Glomerular visceral epithelial cell (primary cell): ENCODE results near the gene KLK6.

ENCODE experiments used
- DNase-seq: peaks from one replicate; pipeline ENCODE4 v3.0.0-alpha.2; 2016; ENCODE audit errors: extremely low spot score

Gene KLK6

DNA sequence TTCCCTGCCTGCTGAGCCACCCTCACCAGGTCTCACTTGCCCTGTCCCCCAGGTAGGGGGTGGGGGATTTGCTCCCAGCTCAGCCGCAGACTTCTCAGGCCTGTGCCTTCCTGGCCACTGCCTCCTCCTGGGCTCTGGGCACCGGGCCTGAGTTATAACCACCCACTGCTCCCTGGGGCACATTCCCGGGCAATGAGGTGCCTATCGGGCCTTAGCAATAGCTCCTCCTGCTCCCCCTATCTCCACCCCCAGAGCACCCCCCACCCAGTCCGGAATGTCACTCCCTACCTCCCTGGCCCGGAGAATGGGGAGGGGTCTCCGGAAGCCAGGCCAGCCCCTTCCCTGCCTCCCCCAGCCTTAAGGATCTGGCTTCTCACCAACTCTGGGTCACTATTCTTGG, 16.5 kb downstream of the KLK6 start, which contains the start of gene KLK5:
KLK5 (minus strand) TSS at position 129 of the 400 bp plus-strand sequence. CDS start 381 bp downstream, outside the sequence.
- DNase-seq, result no peak

DNA sequence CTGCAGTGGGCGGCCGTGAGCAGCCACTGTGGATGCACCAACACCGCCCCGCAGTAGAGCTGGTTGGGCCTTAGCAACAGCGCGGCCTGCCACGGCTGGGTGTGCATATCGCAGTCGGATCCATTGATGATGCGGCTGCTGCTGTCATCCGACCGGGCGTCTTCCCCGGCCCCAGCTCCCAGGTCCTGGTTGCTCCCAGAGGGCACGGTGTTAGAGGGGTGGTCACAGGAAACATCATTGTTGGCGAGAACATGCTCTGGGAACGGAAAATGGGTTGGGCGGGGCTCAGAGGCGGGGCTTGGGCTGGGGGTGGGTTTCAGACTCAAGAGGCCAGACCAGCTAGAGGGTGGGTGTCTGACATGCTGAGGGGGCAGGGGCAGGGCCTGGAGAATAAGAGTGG, 19.5 kb downstream of the KLK6 start:
- DNase-seq, result no peak

DNA sequence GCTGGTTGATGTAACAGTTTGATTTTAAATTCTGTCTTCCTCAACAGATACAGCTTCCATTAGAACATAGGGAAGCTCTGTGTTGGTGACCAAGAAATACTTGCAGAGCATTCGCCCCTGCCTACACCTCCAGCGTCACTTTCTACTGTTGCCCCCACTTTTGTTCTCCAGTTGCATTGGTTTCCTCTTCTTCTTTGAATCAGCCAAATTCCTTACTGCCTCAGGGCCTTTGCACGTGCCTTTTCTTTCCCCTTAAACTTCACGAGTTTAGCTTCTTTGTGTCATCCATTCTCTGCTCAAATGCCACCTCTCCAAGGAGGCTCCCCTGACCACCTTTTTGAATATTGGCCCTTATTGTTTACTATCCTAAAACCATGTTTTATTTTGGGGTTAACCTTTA, 22.3 kb downstream of the KLK6 start:
- DNase-seq, result no peak

DNA sequence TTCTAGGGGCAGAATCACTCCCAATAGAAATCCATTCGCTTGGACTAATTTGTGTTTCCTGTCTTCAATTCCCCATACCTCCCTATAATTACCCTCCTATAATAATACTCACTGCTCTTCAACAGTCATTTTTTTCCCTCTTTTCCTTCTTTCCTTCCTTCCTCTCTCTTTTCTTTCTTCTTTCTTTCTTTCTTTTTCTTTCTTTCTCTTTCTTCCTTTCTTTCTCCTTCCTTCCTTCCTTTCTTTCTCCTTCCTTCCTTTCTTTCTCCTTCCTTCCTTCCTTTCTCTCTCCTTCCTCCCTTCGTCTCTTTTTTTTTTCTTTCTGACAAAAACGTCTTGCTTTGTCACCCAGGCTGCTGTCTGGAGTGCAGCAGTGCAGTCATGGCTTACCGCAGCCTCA, 24.6 kb downstream of the KLK6 start:
- DNase-seq, result no peak

DNA sequence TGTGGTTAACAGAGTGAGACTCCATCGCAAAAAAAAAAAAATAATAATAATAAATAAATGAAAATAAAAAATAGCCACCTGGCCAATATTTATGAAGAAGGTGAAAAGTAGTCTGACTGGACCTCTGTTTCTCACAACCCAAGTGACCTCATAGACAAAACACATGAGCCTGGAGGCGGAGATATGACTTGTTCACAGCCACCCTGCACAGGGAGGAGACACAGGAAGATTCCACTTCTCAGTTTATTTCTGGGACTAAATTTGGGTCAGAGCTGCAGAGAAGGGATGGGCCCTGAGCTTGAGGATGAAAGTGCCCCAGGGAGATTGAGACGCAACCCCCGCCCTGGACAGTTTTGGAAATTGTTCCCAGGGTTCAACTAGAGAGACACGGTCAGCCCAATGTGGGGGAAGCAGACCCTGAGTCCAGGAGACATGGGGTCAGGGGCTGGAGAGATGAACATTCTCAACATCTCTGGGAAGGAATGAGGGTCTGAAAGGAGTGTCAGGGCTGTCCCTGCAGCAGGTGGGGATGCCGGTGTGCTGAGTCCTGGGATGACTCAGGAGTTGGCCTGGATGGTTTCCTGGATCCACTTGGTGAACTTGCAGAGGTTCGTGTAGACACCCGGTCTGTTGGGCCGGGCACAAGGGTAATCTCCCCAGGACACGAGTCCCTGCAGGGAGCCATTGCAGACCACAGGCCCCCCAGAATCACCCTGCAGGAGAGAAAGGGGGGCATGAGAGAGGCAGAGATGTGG, 26.1 kb downstream of the KLK6 start:
- DNase-seq, result no peak

DNA sequence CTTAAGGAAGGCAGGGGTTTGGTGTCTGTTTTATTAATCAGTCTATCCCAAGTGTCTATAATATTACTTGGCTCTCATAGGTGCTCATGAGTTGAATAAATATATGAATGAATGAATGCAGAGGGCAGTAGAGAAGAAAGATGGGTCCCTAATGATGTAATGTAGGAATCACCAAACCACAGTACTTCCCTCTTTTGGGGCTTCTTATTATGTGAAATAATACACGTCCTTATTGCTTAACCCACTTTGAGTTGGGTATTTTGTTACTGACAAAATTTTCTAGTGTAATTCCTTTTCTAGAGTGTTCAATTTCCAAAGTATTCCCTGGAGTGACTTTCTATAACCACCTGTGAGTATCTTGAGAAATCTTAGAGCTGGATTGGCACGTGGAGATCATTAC, 29.8 kb downstream of the KLK6 start:
- DNase-seq, result no peak

DNA sequence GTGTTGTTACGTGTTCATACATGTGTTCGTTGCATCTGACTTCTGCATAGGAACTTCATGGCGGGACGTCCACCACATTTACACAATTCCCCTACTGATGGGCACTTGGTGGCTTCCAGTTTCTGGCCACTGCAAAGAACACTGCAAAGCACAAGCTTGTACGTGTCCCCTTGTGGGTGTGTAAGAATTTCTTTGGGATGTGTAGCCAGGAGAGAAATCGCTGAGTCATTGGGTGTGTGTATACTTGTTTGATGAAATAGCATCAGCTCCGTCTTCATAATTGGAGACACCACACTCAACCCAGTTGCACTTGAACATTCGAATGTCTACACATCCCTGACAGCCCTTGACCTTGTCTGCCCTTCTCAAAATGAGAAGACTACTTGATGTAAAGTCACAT, 35.8 kb downstream of the KLK6 start:
- DNase-seq, result no peak

DNA sequence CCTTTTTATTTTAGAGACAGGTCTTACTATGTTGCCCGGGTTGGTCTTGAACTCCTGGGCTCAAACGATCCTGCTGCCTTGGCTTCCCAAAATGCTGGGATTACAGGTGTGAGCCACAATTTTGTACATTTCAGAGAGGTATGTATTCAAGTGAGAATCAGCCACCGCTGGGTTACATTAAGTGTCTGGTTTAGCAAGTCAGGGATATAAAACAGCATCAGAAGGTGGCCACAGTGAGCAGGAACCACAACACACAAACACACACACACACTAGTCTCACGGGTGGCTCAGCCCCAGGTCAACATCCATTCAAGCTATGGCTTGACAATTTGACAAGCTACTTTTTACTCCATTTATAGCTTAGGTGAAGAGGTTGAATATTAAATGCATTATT, 36.7 kb downstream of the KLK6 start:
- DNase-seq, result no peak

DNA sequence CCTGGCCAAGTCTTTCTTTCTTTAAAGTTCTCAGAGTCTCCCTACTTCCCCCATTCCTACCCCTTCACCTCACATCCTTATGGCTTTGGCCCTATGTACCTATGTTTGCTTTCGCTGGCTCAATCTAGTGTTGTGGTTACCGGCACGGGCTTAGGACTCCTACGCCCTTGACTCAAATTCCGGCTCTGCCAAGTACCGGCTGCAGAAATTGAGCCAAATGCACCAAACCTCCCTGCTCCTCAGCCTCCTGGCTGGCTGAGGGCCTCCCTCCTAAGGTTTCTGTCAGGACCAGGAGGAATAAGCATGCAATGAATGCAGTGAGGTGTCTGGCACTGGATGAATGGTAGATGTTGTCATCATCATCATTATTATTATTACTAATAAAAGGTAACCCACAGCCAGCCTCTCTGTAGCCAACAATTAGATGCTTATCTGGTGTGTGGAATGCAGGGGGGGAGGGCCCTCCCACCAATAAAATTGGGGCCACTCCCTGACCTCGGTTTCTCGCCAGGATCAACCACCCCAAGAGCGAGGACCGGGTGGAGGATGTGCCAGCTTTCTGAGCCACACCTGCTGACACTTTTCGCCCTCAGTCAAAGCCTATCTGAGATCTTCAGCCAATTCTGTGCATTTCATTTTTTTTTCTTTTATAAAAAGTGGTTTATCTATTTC, 37.2 kb downstream of the KLK6 start:
- DNase-seq, result no peak

DNA sequence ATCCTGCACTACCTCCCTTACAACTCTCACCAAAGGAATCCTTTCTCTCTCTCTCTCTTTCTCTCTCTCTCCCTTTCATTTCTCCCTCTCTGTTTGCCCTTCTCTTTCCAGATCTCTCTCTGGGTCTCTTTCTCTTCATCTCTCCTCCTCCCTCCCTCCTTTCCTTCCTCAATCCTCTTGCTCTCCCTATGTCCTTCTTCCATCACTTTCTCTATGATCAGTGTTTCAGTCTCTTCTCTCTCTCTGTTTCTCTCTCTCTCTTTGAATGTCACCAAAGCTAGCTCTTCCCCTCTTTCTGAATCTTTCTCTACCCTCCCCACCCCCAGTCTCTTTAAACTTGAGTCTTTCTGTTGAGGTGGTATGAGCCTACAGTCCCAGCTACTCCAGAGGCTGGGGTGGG, 38.4 kb downstream of the KLK6 start:
- DNase-seq, result no peak

DNA sequence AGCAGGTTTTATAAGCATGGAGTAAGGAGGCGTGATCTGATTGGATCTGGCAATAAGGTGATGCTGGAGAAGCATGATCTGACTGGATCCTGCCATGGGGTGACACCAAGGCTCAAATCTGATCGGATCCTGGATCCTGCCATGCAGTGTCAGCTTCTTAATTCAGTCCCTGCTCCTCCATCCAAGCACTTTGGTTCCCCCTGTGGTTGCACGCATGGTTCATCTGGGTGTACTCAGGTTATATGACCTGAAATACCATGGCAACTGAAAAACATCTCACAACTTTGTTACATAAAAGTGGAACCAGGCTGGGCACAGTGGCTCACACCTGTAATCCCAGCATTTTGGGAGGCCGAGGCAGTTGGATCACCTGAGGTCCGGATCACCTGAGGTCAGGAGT, 40.6 kb downstream of the KLK6 start:
- no peak for DNase-seq

DNA sequence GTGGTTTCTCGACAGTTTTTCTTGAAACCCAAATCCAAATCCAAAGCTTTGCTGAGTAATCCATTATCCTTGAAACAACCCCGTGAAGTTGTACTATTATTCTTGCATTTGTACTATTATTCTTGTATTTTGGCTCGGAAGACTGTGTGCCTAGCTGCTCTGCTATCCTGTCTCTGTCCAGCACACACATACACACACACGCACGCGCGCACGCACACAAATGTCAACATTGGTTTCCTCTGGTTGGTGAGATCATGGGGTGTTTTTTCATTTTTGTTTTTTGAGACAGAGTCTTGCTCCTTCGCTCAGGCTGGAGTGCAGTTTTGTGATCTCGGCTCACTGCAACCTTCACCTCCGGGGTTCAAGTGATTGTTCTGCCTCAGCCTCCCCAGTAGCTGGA, 43.2 kb downstream of the KLK6 start:
- DNase-seq, result no peak

DNA sequence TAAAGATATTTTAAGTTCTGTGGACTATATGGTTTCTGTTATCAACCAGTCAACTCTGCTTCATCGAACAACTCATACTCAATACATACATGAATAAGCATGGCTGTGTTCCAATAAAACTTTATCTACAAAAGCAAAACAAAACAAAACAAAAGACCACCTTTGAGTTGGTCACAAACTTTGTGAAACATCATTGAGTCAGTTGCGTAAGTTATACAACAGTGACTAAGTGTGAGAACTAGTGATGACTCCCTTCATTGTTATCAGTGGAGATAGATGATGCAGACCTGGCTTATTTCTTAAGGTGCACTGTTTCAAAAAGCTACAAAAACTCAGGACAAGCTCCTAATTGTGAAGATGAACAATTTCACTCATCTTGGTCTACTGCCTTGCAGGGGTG, 43.7 kb downstream of the KLK6 start:
- no peak for DNase-seq

DNA sequence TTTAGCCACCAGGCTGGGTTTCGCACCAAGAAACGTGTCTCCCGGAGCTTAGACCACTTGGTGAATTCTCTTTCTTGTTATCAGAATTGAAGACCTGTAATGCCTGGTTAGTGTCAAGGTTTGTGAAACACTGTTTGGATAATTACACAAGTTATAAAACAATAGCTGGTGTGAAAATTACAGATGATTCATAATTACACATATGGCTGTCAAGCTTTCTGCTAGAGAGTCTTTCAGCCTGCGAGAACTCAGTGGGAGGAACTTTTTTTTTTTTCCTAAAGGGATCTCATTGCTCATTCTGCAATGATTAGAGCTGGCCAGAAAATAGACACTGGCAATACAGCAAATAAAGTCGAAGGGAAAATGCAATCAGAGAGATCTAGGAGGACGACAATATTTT, 44.8 kb downstream of the KLK6 start:
- DNase-seq, result no peak

DNA sequence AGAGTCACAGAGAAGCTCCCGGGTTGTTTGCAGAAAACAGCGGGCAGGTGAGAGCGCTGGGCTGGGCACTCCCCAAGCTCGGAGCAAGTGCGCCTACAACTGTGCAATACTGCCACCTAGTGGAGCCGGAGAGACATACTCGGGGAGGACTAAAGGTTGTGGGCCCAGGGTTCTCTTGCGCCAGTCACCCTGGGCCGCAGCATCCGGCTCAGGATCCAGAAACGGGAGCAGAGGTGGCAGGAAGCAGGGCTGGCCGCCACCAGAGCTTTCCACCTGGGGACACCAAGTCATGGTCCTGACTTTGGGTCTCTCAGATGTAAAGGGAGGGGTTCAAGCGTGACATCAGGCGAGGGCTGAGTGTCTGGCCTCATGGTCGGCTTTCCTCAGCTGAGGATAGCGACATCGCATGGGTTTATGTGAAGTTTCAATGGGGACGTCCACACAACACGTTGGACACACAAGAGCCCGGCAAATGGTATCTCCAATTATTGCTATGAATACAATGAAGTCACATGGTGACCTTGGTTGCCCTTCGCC, 47.0 kb downstream of the KLK6 start:
- DNase-seq, result peak; percentile 86

DNA sequence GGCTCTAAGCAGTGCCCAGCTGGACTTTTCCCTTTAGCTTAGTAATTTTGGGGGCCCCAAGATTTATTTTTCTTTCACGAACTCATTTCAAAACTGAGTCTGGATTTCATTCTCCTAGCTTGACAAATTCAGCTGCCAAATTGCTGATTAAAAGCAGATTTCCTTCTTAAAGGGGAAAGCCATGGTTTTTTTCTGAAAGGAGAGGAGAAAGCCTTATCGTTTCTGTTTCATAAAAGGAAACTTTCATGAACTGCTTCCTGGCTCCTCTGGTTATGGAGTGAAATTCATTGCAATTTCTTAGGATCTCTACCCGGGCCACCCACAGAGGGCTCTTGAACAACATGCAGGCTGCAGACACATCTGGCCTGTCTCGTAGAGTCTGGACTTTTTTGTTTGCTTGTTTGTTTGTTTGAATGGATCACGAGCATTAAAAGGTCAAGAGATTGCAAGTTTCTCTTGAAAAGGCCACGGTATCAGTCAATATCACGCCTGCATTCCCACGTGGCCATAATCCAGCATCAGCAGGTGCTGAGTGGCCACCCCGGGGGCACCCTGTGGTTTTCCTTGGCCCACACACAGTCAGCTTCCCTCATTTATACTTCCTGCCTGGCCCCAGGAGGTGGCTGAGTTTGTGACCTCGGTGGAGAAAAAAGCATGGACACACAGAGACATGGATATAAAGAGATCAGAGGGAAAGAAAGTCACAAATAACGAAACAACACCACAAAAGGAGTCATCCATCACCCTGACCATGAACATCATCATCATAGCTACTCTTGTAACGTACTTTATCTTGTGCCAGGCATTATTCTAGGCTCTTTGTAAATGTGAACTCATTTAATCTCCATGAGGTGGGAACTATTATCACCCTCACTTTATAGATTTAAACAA, 47.7 kb downstream of the KLK6 start:
- DNase-seq, result peak; percentile 28

DNA sequence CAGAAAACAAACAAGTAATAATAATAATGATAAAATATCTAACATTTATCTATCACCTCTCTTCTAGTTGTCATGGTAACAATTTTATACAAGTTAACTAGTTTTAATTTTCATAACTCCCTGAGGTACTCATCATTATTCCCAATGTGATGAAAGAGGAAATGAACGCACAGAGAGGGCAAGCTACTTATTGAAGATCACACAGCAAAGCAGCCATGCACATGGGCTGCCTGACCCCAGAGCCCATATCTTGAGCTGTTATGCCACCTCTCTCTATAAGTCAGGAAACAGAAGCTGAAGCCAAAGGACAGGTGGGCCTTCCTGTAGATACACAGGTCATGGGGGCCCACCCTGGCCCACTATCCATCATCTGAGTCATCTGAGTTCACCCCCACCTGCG, 53.3 kb downstream of the KLK6 start:
- DNase-seq, result no peak

DNA sequence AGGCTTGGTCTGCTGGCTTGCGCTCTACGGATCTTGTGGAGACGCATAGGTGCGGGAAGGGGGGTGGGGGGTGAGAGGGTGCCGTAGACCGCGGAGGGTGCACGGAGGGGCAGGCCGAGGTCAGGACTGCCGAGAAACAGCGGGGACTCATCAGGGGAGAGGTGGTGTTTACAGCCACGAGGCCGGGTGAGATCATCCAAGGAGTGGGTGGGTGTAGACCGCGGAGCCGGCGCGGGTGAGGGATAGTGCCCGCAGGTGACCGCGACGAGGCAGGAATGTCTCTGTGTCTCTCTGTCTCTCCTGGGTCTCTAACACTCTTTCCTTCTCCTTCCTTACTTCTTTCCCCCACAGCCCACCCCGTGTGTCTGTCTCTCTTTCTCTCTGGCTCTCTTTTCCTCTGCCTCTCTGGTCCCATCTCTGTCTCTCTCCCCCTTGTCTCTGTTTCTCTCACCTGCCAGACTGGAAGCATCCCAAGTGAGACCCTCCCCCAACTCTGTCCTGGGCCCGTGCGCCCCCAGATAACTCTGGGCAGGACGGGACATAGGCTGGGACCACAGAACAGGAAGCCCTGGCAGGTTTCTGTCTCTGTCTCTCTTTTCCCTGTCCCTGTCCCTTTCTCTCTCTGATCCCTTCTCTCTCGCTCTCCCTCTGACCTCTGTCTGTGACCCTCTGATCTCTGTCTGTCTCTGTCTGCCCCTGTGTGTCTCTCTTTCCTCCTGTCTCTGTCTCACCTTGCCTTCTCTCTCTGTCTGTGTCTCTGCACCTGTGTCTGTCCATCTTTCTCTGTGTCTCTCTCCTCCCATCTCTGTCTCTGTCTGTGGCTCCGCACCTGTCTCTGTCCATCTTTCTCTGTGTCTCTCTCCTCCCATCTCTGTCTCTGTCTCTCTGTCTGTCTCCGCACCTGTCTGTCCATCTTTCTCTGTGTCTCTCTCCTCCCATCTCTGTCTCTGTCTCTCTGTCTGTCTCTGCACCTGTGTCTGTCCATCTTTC, 56.4 kb downstream of the KLK6 start:
- no peak for DNase-seq

DNA sequence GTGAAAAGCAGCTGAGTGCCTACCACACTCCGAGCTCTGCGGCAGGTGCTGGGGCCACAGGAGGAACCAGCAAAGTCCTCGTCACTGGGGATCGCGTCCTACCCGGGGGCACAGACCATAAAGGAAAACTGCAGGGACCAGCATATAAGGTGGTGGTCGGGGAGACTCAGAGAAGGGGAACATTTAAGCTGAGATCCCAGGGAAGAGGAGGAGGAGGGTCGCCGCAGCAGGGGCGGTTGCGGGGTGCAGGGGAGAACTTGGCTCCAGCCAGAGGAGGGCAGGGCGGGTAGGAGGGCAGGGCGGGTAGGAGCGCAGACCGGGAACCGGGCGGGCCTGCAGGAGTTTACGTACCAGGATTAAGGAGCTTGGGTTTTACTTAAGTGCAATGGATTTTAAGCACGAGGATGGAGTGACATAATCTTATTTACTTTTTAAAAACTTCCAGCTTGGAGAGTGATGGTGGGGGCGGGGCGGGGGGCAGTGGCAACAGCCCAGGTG, 57.2 kb downstream of the KLK6 start:
- no peak for DNase-seq

DNA sequence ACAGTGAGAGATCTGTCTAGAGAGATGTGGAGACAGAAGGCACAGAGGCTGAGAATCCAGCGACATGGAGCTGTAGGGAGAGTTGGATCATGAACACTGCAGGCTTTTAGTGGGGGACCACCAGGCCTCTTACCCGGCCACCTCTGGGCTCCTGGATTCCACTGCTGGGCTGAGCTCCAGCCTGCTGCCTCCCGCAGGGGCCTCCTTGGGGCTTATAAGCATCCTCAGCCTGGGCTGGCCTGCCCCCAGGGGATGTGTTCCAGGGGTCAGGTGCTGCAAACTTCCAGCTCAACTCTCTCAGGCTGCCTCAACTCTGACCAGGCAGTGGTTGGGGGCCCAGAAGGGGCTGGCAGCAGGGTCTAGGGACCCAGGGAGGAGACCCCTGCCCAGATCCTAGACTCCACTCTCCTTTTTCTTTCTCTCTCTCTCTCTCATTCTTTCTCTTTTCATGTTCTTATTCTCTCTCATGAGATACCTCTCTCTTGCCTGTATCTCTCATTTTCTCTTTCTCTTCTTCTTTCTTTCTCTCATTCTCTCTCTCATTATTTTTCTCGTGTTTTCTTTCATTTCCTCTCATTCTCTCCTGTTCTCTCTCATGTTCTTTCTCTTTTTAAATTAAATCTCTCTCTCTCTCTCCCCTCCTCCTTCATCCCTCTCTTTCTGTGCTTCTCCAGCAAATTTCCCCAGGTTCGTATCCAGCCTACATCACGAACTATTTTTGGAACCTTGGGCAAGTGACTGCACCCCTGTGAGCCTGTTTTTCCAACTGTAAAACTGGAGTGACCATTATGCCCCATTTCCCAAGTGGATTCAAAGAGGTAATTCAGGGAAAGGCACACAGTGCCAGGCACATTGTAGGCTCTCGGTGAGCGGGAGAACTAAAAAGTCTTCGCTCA, 57.9 kb downstream of the KLK6 start, which contains the start of gene KLK4:
KLK4 (minus strand) TSS at position 190 of the 896 bp plus-strand sequence. CDS start 657 bp downstream, outside the sequence.
- DNase-seq, result no peak
